HepG2 (cell line): ENCODE data around the gene EAF1. TPM values are rescaled to one million over a fixed set of nuclear protein-coding genes. Genes with fewer than 3 reads are reported as not detected.

Experiments used
- ATAC-seq: fragments of 200-7000 bp; cut with Tn5 transposase; 3 replicates; pipeline ENCODE4 v1.9.1; 2020; ENCODE audit warnings: mild to moderate bottlenecking, moderate library complexity
- BruUV-seq: library from RNA; stranded (reverse); fragments of 400-500 nt; replicated peaks from 2 replicates; lab custom pipeline; 2021; lab: Mats Ljungman, UMichigan
- CTCF ChIA-PET: fragments of 300-600 bp; formaldehyde crosslinking; extraction: SDS; loops from one replicate; lab custom pipeline; 2021; ENCODE audit warnings: low total read pairs, inconsistent platforms, low intra/inter-chr PET ratio; lab: Yijun Ruan, JAX
- POLR2A ChIA-PET: fragments of 350-600 bp; sonication (Branson Sonifier 250); formaldehyde crosslinking; loops from one replicate; lab custom pipeline; 2020; ENCODE audit warnings: antibody characterized with exemption, inconsistent platforms; lab: Yijun Ruan, JAX
- DNase-seq: peaks from one replicate; pipeline ENCODE4 v3.0.0-alpha.2; 2015; ENCODE audit warnings: low spot score
- FAIRE-seq: peaks from 3 replicates; lab custom pipeline; 2011; peaks lifted over from hg19 to GRCh38; lab: Jason Lieb, UNC
- H2AFZ ChIP-seq: one replicate; pipeline ENCODE4 v1.6.1; 2011; ENCODE audit warnings: low read length, inconsistent platforms
- H3K27ac ChIP-seq: fragments of 300-600 bp; 3 replicates; pipeline ENCODE4 v1.8.0; 2011; ENCODE audit warnings: mixed run types, mild to moderate bottlenecking, mixed read lengths, low read length, inconsistent platforms; ENCODE audit not compliant: insufficient read depth; ENCODE audit errors: extremely low read length
- H3K27me3 ChIP-seq, 2 experiments: fragments of 200-600 bp in 1 of 2; 2 replicates in 1 of 2; 3 replicates in 1 of 2; pipeline versions ENCODE4 v1.6.0 to v1.8.0; 2011; ENCODE audit warnings: low read length in 2 of 2, mild to moderate bottlenecking in 2 of 2, moderate library complexity in 2 of 2, inconsistent platforms in 1 of 2; ENCODE audit not compliant: insufficient read depth in 2 of 2, control insufficient read depth in 1 of 2
- H3K36me3 ChIP-seq, 2 experiments: fragments of 200-600 bp in 1 of 2; replicated peaks in 1 of 2; 2 replicates in 1 of 2; 3 replicates in 1 of 2; pipeline versions ENCODE4 v1.5.1 to v1.8.0; 2011; ENCODE audit warnings: low read length in 2 of 2, inconsistent platforms in 1 of 2; ENCODE audit not compliant: insufficient read depth in 2 of 2, control insufficient read depth in 1 of 2
- H3K4me1 ChIP-seq: 2 replicates; pipeline ENCODE4 v1.5.1; 2012; ENCODE audit warnings: low read length, inconsistent platforms; ENCODE audit not compliant: insufficient read depth
- H3K4me2 ChIP-seq: 2 replicates; pipeline ENCODE4 v1.6.0; 2011; ENCODE audit warnings: low read depth, low read length, inconsistent platforms
- H3K4me3 ChIP-seq, 3 experiments: fragments of 200-600 bp in 1 of 3; sonication (generic), shearing (Covaris generic) in 1 of 3; replicated peaks in 1 of 3; 2 replicates each; pipeline ENCODE4 v1.5.1; 2011 to 2016; ENCODE audit warnings: low read length in 3 of 3, inconsistent platforms in 2 of 3, low read depth in 2 of 3, mild to moderate bottlenecking in 2 of 3, control low read depth in 1 of 3, mixed read lengths in 1 of 3; ENCODE audit not compliant: insufficient read depth in 1 of 3
- H3K79me2 ChIP-seq: one replicate; pipeline ENCODE4 v1.6.1; 2011; ENCODE audit warnings: low read length, inconsistent platforms; ENCODE audit not compliant: insufficient read depth
- H3K9ac ChIP-seq: 2 replicates; pipeline ENCODE4 v1.6.0; 2011; ENCODE audit warnings: mild to moderate bottlenecking, low read depth, low read length, inconsistent platforms; ENCODE audit not compliant: insufficient read depth
- H3K9me3 ChIP-seq: 2 replicates; pipeline ENCODE4 v1.5.1; 2012; ENCODE audit warnings: mild to moderate bottlenecking, low read length
- H4K20me1 ChIP-seq: 2 replicates; pipeline ENCODE4 v1.6.0; 2011; ENCODE audit warnings: inconsistent platforms, mild to moderate bottlenecking, low read length, moderate library complexity; ENCODE audit not compliant: insufficient read depth
- BRCA1 ChIP-seq: sonication (generic); formaldehyde crosslinking; IDR thresholded peaks from 2 replicates; pipeline ENCODE4 v1.4.0; 2020; ENCODE audit warnings: missing genetic modification reagents
- HNF4A ChIP-seq: sonication (generic); formaldehyde crosslinking; IDR thresholded peaks from 2 replicates; pipeline ENCODE4 v1.4.0; 2020; ENCODE audit warnings: missing genetic modification reagents
- IRF2 ChIP-seq: IDR thresholded peaks from 2 replicates; pipeline ENCODE4 v1.6.1; 2018; ENCODE audit warnings: missing genetic modification reagents, missing compliant biosample characterization
- MEF2D ChIP-seq: sonication (generic); formaldehyde crosslinking; IDR thresholded peaks from 2 replicates; pipeline ENCODE4 v1.5.1; 2020; ENCODE audit warnings: mild to moderate bottlenecking, missing genetic modification reagents
- RNF2 ChIP-seq: fragments of 450-650 bp; conservative IDR thresholded peaks from 2 replicates; pipeline ENCODE4 v1.6.1; 2016; ENCODE audit warnings: low read depth
- TMF1 ChIP-seq: sonication (generic); formaldehyde crosslinking; IDR thresholded peaks from 2 replicates; pipeline ENCODE4 v1.8.1; 2022; ENCODE audit warnings: low read depth, missing genetic modification reagents
- ZBTB7A ChIP-seq: sonication (generic); formaldehyde crosslinking; IDR thresholded peaks from 2 replicates; pipeline ENCODE4 v1.8.0; 2022; ENCODE audit warnings: mild to moderate bottlenecking, missing genetic modification reagents
- ZFP36L1 ChIP-seq: sonication (generic); formaldehyde crosslinking; IDR thresholded peaks from 2 replicates; pipeline ENCODE4 v1.8.0; 2022; ENCODE audit warnings: mild to moderate bottlenecking, missing genetic modification reagents, moderate library complexity
- ZFX ChIP-seq: sonication (generic); formaldehyde crosslinking; IDR thresholded peaks from 2 replicates; pipeline ENCODE4 v1.4.0; 2020; ENCODE audit warnings: mild to moderate bottlenecking, low read depth, missing genetic modification reagents, moderate library complexity
- ZKSCAN1 ChIP-seq: fragments of 150-350 bp; IDR thresholded peaks from 2 replicates; pipeline ENCODE4 v1.6.1; 2014; ENCODE audit warnings: low read length
- ZNF10 ChIP-seq: sonication (generic); formaldehyde crosslinking; IDR thresholded peaks from 2 replicates; pipeline ENCODE4 v1.4.0; 2020; ENCODE audit warnings: mild to moderate bottlenecking, low read depth, missing genetic modification reagents, borderline replicate concordance
- ZNF292 ChIP-seq: sonication (generic); formaldehyde crosslinking; IDR thresholded peaks from 2 replicates; pipeline ENCODE4 v1.8.1; 2022; ENCODE audit warnings: mild to moderate bottlenecking, low read depth, missing genetic modification reagents, borderline replicate concordance
- ZNF781 ChIP-seq: sonication (generic); formaldehyde crosslinking; IDR thresholded peaks from 2 replicates; pipeline ENCODE4 v1.5.1; 2020; ENCODE audit warnings: borderline replicate concordance, mild to moderate bottlenecking, missing genetic modification reagents; ENCODE audit errors: not compliant biosample characterization
- ZNF850 ChIP-seq: sonication (generic); formaldehyde crosslinking; conservative IDR thresholded peaks from 2 replicates; pipeline ENCODE4 v1.9.0; 2021; ENCODE audit warnings: mild to moderate bottlenecking, missing genetic modification reagents
- WGBS: methylation state at CpG from one replicate; pipeline ENCODE4 v1.1.6; 2017; ENCODE audit warnings: low lambda C conversion rate; 5-methylcytosine and 5-hydroxymethylcytosine counted together
- in situ Hi-C: cut with HindIII; loops from 2 replicates; pipeline ENCODE4 v1.10.0; 2017; ENCODE audit warnings: low pct_unique_long_range_greater_than_20kb; ENCODE audit not compliant: extremely low pct_ligation_motif_present
- intact Hi-C: fragments of 100-400 bp; cut with micrococcal nuclease; formaldehyde crosslinking; loops from one replicate; pipeline ENCODE4 v1.10.0; 2022; ENCODE audit not compliant: unreplicated experiment
- polyA plus RNA-seq, 8 experiments: library from polyadenylated mRNA; depleted of rRNA in 3 of 8; stranded (reverse) in 7 of 8; unstranded in 1 of 8; fragments of >200 nt; fragmentation: Illumina TruSeq in 4 of 8; extraction: Trizol in 4 of 8; gene quantifications; 2 replicates each; pipeline versions ENCODE4 v1.2.1 to v1.2.3, GENCODE V29; 2011 to 2016; ENCODE audit warnings: low read depth in 4 of 8, missing spikeins in 1 of 8, mixed read lengths in 1 of 8; ENCODE audit not compliant: insufficient read depth in 1 of 8
- total RNA-seq, 5 experiments: library from RNA; depleted of rRNA; stranded (reverse); fragments of >200 nt; fragmentation: Illumina TruSeq; extraction: Trizol; gene quantifications; 2 replicates each; pipeline ENCODE4 v1.2.3, GENCODE V29; 2016; ENCODE audit warnings: low read depth in 1 of 5
- TF ChIP-seq, protein P1 (sequence below): fragments of 450-650 bp; IDR thresholded peaks from 2 replicates; pipeline ENCODE4 v1.6.1; 2017; ENCODE audit warnings: mild to moderate bottlenecking

Gene EAF1
- total and polyA plus RNA-seq, 2 of the 13 experiments (the other 11 are each of a cell fraction or from before 2014, with no cell fraction given), result 8.1 to 30.0 TPM

GRCh38 chr3:15453991-15454625 is 26.7 kb downstream of the EAF1 start:
- 44% methylated on average over 7 of the region's 9 CpGs for WGBS
- no peaks in the 10 kb centered on the region for H3K27me3 ChIP-seq
- no peak overlapping the region for H3K4me2 ChIP-seq
- TF ChIP-seq, protein P1, sequence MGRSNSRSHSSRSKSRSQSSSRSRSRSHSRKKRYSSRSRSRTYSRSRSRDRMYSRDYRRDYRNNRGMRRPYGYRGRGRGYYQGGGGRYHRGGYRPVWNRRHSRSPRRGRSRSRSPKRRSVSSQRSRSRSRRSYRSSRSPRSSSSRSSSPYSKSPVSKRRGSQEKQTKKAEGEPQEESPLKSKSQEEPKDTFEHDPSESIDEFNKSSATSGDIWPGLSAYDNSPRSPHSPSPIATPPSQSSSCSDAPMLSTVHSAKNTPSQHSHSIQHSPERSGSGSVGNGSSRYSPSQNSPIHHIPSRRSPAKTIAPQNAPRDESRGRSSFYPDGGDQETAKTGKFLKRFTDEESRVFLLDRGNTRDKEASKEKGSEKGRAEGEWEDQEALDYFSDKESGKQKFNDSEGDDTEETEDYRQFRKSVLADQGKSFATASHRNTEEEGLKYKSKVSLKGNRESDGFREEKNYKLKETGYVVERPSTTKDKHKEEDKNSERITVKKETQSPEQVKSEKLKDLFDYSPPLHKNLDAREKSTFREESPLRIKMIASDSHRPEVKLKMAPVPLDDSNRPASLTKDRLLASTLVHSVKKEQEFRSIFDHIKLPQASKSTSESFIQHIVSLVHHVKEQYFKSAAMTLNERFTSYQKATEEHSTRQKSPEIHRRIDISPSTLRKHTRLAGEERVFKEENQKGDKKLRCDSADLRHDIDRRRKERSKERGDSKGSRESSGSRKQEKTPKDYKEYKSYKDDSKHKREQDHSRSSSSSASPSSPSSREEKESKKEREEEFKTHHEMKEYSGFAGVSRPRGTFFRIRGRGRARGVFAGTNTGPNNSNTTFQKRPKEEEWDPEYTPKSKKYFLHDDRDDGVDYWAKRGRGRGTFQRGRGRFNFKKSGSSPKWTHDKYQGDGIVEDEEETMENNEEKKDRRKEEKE, result no peak
- no peak for TF ChIP-seq ZNF10
- no peak for TF ChIP-seq ZFP36L1
- no peak for TF ChIP-seq ZFX (CRISPR knock-in tag)
- TF ChIP-seq ZNF850, result no peak
- no peak for TF ChIP-seq ZNF781 (CRISPR knock-in tag)
- no peak for TF ChIP-seq RNF2
- no peak for TF ChIP-seq MEF2D (CRISPR knock-in tag)
- no peak for TF ChIP-seq BRCA1 (CRISPR knock-in tag)
- no peak for TF ChIP-seq ZNF292 (CRISPR knock-in tag)
- TF ChIP-seq HNF4A (CRISPR knock-in tag), result no peak
- no peak for TF ChIP-seq IRF2 (CRISPR knock-in tag)
- no peak for TF ChIP-seq TMF1 (CRISPR knock-in tag)
- TF ChIP-seq ZKSCAN1, result no peak
- TF ChIP-seq ZBTB7A (CRISPR knock-in tag), result no peak
- peaks cover 7% of the 10 kb centered on the region for H3K4me1 ChIP-seq
- no peaks in the 10 kb centered on the region for H3K9me3 ChIP-seq
- no peak overlapping the region for H3K4me3 ChIP-seq
- no TSS peak for BruUV-seq
- no peak overlapping the region for H2AFZ ChIP-seq
- ChIA-PET POLR2A (no interaction called here), CTCF (no interaction called here)
- intact Hi-C loops, result no loop called here
- ATAC-seq (peak; percentile 55), DNase-seq (no peak), FAIRE-seq (no peak)
- no peaks in the 10 kb centered on the region for H3K36me3 ChIP-seq
- H4K20me1 ChIP-seq, result no peaks in the 10 kb centered on the region
- no peaks in the 10 kb centered on the region for H3K79me2 ChIP-seq
- no peak overlapping the region for H3K9ac ChIP-seq
- H3K27ac ChIP-seq, result no peak overlapping the region
- in situ Hi-C loops, result no loop called here
